DOHH2 (cell line): ENCODE data around the gene RPL29.

Experiments used
- EZH2phosphoT487 ChIP-seq: fragments of 200-600 bp; sonication (generic); IDR thresholded peaks from 2 replicates; pipeline ENCODE4 v1.6.1; 2017; ENCODE audit warnings: borderline replicate concordance, mild to moderate bottlenecking, antibody characterized with exemption, low read length, moderate library complexity, mixed read lengths
- TF ChIP-seq, protein P1 (sequence below): fragments of 200-600 bp; sonication (generic); IDR thresholded peaks from one replicate; pipeline ENCODE4 v1.5.1; 2014; ENCODE audit warnings: antibody characterized with exemption, mild to moderate bottlenecking, low read depth, low read length; ENCODE audit not compliant: poor library complexity, severe bottlenecking

DNA sequence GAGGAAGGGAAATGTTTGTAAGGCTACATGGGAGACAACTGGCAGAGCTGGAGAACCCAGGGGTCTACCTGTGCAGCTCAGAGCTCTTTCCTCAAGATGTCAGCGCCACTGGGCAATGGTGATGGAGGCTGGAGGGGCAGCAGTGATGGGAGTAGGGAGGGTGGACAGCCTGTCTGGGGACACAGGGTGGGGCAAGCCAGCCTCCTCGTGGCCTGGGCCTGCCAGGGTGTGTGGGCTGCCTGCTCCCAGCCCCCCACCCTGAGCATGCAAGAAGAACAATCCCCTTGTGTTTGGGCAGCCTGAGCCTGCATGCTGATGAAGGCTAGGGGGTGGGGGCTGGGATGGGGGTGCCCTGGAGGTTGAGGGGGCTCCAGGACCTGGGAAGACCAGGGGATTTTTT, 29.7 kb downstream of the RPL29 start:
- TF ChIP-seq, protein P1, sequence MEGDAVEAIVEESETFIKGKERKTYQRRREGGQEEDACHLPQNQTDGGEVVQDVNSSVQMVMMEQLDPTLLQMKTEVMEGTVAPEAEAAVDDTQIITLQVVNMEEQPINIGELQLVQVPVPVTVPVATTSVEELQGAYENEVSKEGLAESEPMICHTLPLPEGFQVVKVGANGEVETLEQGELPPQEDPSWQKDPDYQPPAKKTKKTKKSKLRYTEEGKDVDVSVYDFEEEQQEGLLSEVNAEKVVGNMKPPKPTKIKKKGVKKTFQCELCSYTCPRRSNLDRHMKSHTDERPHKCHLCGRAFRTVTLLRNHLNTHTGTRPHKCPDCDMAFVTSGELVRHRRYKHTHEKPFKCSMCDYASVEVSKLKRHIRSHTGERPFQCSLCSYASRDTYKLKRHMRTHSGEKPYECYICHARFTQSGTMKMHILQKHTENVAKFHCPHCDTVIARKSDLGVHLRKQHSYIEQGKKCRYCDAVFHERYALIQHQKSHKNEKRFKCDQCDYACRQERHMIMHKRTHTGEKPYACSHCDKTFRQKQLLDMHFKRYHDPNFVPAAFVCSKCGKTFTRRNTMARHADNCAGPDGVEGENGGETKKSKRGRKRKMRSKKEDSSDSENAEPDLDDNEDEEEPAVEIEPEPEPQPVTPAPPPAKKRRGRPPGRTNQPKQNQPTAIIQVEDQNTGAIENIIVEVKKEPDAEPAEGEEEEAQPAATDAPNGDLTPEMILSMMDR, result no peak
- no peak for TF ChIP-seq EZH2phosphoT487
